Measurements from ENCODE around the gene THSD4.

DNA sequence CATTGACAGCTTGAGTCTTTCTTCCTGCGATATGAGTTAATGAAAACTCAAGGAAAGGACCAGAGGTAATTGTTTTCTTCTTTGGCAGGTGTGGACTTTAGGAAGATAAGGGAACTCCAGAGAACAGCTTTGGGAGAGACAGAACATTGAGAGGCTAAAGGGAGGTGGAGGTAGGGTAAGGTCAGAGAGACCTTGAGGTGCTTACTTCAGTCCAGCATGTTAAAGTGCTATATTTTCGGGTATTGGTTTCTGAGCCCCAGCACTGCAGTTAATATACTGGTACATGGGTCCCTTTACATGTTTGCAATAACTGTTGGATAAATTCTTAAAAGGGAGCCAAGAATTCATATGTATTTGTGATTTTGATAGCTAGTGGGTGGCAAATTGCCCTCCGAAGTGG lies 322.1 kb downstream of the THSD4 start:
- TF ChIP-seq, protein P1, sequence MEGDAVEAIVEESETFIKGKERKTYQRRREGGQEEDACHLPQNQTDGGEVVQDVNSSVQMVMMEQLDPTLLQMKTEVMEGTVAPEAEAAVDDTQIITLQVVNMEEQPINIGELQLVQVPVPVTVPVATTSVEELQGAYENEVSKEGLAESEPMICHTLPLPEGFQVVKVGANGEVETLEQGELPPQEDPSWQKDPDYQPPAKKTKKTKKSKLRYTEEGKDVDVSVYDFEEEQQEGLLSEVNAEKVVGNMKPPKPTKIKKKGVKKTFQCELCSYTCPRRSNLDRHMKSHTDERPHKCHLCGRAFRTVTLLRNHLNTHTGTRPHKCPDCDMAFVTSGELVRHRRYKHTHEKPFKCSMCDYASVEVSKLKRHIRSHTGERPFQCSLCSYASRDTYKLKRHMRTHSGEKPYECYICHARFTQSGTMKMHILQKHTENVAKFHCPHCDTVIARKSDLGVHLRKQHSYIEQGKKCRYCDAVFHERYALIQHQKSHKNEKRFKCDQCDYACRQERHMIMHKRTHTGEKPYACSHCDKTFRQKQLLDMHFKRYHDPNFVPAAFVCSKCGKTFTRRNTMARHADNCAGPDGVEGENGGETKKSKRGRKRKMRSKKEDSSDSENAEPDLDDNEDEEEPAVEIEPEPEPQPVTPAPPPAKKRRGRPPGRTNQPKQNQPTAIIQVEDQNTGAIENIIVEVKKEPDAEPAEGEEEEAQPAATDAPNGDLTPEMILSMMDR (conservative IDR thresholded peaks at IDR 0.05 in 1 of 2, IDR thresholded peaks at IDR 0.05 in 1 of 2; ENCODE audit: extremely low read depth in 1 of 2, insufficient read depth in 1 of 2, low read depth in 1 of 2, low read length in 2 of 2): no peak
- TF ChIP-seq EZH2 (IDR thresholded peaks at IDR 0.05; ENCODE audit: borderline replicate concordance, low read length): no peak
